ENCODE results near the gene ANKRD39.
"Not testable (repeated sequence)": the region's sequence is repeated elsewhere in the genome, so short reads cannot be mapped to it uniquely, and the experiment has no call there.

ANKRD39 gene

DNA sequence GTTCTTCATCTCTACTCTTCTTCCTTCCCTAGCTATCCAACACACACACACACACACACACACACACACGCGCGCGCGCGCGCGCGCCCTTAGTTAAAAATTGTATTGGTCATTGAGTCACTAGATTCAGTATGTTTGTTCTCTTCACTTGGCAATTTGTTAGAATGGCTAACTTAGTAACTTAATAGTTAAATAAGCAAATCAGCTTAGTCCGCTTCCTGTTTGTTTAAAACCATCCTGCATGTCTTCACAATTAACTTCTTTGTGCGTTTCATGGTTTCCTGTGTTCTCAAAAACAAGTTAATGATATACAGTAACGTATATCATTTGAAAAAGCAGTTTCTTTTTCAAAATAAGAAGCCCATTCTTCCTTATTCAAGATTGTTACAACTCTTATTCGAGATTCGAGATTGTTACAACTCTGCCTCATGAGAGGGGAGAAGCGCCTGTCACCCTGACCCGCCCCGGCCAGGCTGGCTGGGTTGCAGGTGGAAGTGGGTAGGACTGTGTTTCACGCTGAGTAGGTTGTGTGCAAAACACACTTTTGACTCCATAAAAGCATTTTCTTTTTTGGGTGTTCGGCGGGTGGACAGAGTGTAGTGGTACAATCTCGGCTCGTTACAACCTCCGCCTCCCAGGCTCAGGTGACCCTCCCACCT lies 51.2 kb downstream of the ANKRD39 start:
- DNase-seq (ENCODE audit: insufficient read length, low spot score) (no peak), FAIRE-seq (no peak)
- TF ChIP-seq PAX5 (IDR thresholded peaks at IDR 0.05; ENCODE audit: insufficient read depth, low read length, severe bottlenecking) (no peak), SPI1 (IDR thresholded peaks at IDR 0.05; ENCODE audit: low read depth, low read length) (no peak), TAF1 (IDR thresholded peaks at IDR 0.05; ENCODE audit: low read depth, low read length) (no peak), POU2F2 (IDR thresholded peaks at IDR 0.05; ENCODE audit: low read depth, low read length) (no peak)

DNA sequence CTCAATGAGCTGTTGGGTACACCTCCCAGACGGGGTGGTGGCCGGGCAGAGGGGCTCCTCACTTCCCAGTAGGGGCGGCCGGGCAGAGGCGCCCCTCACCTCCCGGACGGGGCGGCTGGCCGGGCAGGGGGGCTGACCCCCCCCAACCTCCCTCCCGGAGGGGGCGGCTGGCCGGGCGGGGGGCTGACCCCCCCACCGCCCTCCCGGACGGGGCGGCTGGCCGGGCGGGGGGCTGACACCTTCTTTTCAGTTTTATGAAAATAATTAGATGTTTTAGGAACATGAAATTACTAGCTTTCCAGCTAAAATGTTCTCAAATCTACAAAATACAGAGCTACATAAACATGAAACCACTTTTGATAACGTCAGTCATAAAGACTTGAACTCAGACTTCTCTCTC lies 51.9 kb downstream of the ANKRD39 start:
- DNase-seq (ENCODE audit: insufficient read length, low spot score) = not testable (repeated sequence)

DNA sequence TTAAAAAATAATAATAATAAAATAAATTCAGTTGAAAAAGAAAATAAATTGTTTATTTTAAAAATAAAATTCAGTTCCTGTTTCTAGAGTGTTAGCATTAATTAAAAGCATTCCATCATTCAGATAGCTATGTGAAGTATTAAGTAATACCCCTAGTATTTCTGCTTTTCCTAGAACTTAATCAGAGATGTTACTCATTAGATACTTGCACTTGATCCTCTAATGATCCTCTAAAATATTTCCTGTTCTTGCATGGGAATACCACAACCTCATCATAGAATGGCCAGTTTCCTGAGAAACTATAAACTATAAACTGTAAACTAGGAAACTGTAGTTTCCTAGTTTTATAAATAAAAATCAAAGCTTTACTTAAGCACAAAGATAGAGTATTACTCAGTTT lies 52.8 kb downstream of the ANKRD39 start:
- no peak for FAIRE-seq
- TF ChIP-seq POLR2A (IDR thresholded peaks at IDR 0.05; ENCODE audit: low read depth, low read length) = no peak
- no peak for TF ChIP-seq SPI1 (IDR thresholded peaks at IDR 0.05; ENCODE audit: low read depth, low read length)
- TF ChIP-seq POU2F2 (IDR thresholded peaks at IDR 0.05; ENCODE audit: low read depth, low read length) = no peak
- TF ChIP-seq PAX5 (IDR thresholded peaks at IDR 0.05; ENCODE audit: insufficient read depth, low read length, severe bottlenecking) = no peak
- TF ChIP-seq POLR2AphosphoS5 (IDR thresholded peaks at IDR 0.05; ENCODE audit: low read depth, low read length) = no peak
- TF ChIP-seq TAF1 (IDR thresholded peaks at IDR 0.05; ENCODE audit: low read depth, low read length) = no peak
- no peak for DNase-seq (ENCODE audit: insufficient read length, low spot score)

More for the DNA sequence above, 51.9 kb downstream of the ANKRD39 start:
- FAIRE-seq = not testable (repeated sequence)

DNA sequence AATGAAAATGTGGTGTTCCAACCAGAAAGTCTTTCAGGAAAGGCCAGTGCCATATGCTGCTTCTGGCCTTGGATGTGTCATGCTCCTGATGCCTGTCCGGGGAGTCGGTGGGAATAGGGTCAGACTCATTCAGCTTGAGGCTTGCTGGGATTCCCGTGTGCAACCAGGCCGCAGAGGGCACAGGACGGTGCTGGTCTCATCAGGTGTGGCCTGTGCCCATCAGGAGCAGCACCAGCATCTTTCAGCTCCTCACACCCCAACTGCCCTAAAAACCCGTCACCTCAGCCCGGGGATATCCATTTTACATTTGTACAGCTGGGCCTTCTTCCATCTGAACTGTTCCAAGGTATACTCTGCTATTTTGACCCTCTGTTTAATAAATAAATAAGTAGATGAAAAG lies 55.1 kb downstream of the ANKRD39 start:
- no peak for FAIRE-seq

DNA sequence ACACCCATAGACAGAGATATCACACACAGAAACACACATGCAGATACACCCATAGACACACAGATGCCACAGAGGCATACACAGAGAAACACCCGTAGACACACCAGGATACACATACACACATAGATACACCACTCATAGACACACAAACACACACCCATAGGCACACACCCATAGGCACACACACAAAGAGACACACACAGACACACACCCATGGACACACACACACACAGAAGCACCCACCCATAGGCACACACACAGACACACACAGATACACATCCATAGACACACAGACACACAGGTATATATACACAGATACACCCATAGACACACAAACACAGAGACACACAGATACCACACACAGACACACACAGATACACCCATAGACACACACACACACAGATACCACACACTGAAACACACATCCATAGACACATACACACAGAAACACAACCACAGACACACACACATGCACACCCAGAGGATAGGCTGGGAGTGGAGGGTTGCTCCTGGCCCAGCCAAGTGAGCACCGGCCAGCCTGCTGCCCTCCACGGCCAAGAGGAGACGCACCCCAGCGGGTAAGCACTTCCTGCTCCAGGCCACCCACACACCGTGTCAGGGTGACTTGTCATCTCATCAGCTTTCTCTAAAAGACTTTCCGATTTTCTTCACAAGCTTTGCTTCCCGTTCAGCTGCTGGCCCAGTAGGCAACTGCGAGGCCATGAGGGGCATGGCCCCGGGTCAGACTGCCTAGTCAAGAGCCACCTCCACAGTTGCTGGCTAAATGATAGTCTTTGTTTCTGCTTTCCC lies 55.8 kb downstream of the ANKRD39 start:
- no peak for DNase-seq (ENCODE audit: insufficient read length, low spot score)
- TF ChIP-seq SPI1 (IDR thresholded peaks at IDR 0.05; ENCODE audit: low read depth, low read length) = peak; percentile 36
- no peak for TF ChIP-seq TAF1 (IDR thresholded peaks at IDR 0.05; ENCODE audit: low read depth, low read length)
- no peak for TF ChIP-seq POLR2A (IDR thresholded peaks at IDR 0.05; ENCODE audit: low read depth, low read length)
- no peak for TF ChIP-seq PAX5 (IDR thresholded peaks at IDR 0.05; ENCODE audit: insufficient read depth, low read length, severe bottlenecking)
- no peak for TF ChIP-seq POLR2AphosphoS5 (IDR thresholded peaks at IDR 0.05; ENCODE audit: low read depth, low read length)
- no peak for TF ChIP-seq POU2F2 (IDR thresholded peaks at IDR 0.05; ENCODE audit: low read depth, low read length)
- FAIRE-seq = no peak

More for the DNA sequence above, 55.1 kb downstream of the ANKRD39 start:
- TF ChIP-seq PAX5 (IDR thresholded peaks at IDR 0.05; ENCODE audit: insufficient read depth, low read length, severe bottlenecking) = no peak
- no peak for TF ChIP-seq POU2F2 (IDR thresholded peaks at IDR 0.05; ENCODE audit: low read depth, low read length)
- TF ChIP-seq TAF1 (IDR thresholded peaks at IDR 0.05; ENCODE audit: low read depth, low read length) = no peak
- no peak for TF ChIP-seq POLR2A (IDR thresholded peaks at IDR 0.05; ENCODE audit: low read depth, low read length)
- no peak for TF ChIP-seq POLR2AphosphoS5 (IDR thresholded peaks at IDR 0.05; ENCODE audit: low read depth, low read length)
- no peak for TF ChIP-seq SPI1 (IDR thresholded peaks at IDR 0.05; ENCODE audit: low read depth, low read length)
- no peak for DNase-seq (ENCODE audit: insufficient read length, low spot score)

DNA sequence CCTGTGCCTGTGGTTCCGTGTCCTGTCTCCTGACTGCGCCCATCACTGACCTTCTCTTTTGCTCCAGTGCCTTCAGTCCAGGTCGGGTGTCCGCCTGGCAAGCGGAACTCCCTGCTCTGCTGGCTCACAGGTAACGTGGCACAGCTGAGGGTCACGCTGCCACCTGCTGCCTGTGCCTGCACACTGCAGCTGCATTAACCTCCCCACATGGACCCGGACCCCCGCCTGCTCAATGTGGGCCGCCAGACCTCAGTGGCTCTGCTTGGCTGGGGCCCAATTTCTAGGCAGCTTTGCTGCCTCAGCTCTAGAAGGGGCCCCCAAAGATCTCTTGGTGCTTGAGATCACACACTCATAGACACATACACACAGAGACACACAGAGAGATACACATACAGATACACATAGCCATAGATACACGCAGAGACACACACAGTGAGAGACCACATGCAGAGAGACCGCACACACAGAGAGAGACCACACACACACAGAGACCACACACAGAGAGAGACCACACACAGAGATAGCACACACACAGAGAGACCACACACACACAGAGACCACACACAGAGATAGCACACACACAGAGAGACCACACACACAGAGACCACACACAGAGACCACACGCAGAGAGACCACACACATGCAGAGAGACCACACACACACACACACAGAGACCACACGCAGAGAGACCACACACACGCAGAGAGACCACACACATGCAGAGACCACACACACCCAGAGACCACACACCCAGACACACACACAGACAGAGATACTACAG lies 56.6 kb downstream of the ANKRD39 start:
- TF ChIP-seq POLR2AphosphoS5 (IDR thresholded peaks at IDR 0.05; ENCODE audit: low read depth, low read length) (no peak), SPI1 (IDR thresholded peaks at IDR 0.05; ENCODE audit: low read depth, low read length) (peak; percentile 58; the same call in 1 of the 2 replicates), PAX5 (IDR thresholded peaks at IDR 0.05; ENCODE audit: insufficient read depth, low read length, severe bottlenecking) (no peak)
- DNase-seq (ENCODE audit: insufficient read length, low spot score) = peak; percentile 89
- peak; percentile 99 for FAIRE-seq

DNA sequence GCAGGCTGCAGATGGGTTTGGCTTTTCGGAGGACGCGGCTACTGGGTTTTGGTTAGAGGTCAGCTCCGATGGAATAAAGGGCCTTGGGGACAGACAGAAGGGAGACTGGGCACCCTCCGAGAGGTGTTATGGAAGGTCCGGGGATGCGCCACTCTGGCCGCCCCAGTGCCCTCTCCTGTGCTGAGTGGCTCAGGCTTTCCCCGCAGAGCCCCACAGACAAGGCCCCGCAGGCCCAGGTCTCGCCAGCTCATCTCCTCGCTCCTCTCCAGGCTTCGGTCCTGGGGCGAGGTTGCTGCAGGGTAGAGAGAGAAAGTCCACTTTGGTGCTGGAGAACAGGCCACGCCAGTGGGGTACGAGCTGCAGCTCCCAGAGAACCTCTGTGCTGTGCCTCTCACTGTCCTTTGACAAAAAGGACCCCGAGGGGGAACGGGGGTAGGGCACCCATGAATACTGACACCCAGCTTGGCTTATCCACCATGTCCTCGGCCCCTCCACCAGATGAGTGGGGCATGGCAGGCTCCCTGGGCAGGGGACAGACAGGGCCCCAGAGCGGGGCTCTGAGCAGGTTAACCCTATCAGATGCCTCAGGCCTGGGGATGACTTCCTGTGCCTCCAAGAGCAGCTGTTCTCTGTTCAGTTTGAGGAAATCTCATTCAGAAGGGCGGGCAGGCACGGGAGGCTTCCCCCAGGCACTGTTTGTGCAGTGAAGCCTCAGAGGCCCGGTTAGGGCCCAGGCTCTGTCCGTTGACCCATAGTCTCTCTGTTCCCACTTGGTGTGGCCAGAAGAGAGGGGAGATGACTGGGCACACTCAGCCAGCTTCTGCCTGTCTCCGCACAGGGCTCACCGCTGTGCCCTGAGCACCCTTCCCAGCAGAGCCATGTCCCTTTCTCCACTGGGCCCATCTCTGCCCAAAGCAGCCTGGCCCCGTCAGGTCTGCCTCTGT lies 57.5 kb downstream of the ANKRD39 start:
- no peak for FAIRE-seq
- TF ChIP-seq SPI1 (IDR thresholded peaks at IDR 0.05; ENCODE audit: low read depth, low read length) = no peak
- TF ChIP-seq POLR2A (IDR thresholded peaks at IDR 0.05; ENCODE audit: low read depth, low read length) = no peak
- no peak for TF ChIP-seq TAF1 (IDR thresholded peaks at IDR 0.05; ENCODE audit: low read depth, low read length)
- TF ChIP-seq POLR2AphosphoS5 (IDR thresholded peaks at IDR 0.05; ENCODE audit: low read depth, low read length) = no peak
- TF ChIP-seq POU2F2 (IDR thresholded peaks at IDR 0.05; ENCODE audit: low read depth, low read length) = no peak
- no peak for TF ChIP-seq PAX5 (IDR thresholded peaks at IDR 0.05; ENCODE audit: insufficient read depth, low read length, severe bottlenecking)

DNA sequence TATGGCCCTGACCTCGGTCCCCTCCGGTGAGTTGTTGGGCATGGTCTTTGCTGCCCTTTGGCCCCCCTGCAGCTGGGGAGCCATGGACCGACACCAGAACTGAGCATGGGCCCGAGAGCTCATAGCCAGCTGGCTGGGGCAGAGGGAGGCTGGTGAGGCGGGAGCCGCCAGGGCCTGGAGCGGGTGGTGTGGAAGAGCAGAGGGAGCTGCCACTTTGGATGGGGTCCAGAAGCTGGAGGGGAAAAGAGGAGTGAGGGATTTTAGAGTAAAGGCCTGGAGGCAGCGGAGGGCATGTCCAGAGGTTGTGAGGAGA lies 58.2 kb downstream of the ANKRD39 start:
- FAIRE-seq (no peak), DNase-seq (ENCODE audit: insufficient read length, low spot score) (no peak)
- TF ChIP-seq SPI1 (IDR thresholded peaks at IDR 0.05; ENCODE audit: low read depth, low read length) (no peak), POLR2A (IDR thresholded peaks at IDR 0.05; ENCODE audit: low read depth, low read length) (no peak), PAX5 (IDR thresholded peaks at IDR 0.05; ENCODE audit: insufficient read depth, low read length, severe bottlenecking) (no peak), POLR2AphosphoS5 (IDR thresholded peaks at IDR 0.05; ENCODE audit: low read depth, low read length) (no peak), POU2F2 (IDR thresholded peaks at IDR 0.05; ENCODE audit: low read depth, low read length) (no peak), TAF1 (IDR thresholded peaks at IDR 0.05; ENCODE audit: low read depth, low read length) (no peak)

More for the DNA sequence above, 57.5 kb downstream of the ANKRD39 start:
- DNase-seq (ENCODE audit: insufficient read length, low spot score) = no peak

Data from GM12891 (cell line).